ENCODE measurements around the gene CYP46A1. TPM values are rescaled to one million over a fixed set of nuclear protein-coding genes. Genes with fewer than 3 reads are reported as not detected.

The CYP46A1 gene
- total and polyA plus RNA-seq, 12 donors, result 0.67 to 5.9 (median 2.1) TPM

- no peak overlapping the region for H3K27ac ChIP-seq
- WGBS, 4 donors, result 59 to 62% (median 61%) methylated on average over 6 of the region's 6 CpGs
- intact Hi-C loops (cut with DNase I), result no loop called here
- no peaks in the 10 kb centered on the region for H3K36me3 ChIP-seq (replicated peaks in 1 of 2)
- peaks cover 0 to 3% (median 0%) of the 10 kb centered on the region in 3 donors for H3K9me3 ChIP-seq (replicated peaks in 1 of 3)
- no peak overlapping the region for H3K4me3 ChIP-seq
- peaks cover 0 to 7% of the 10 kb centered on the region in 2 donors for H3K4me1 ChIP-seq (replicated peaks in 1 of 2)
- H3K27me3 ChIP-seq, result no peaks in the 10 kb centered on the region
- peak in 5 of 7 donors; percentile 39 to 89 (median 72) for DNase-seq
- TF ChIP-seq CTCF (IDR thresholded peaks at IDR 0.05) (no peak), POLR2A (IDR thresholded peaks at IDR 0.05) (no peak)
These were observed 90.6 kb downstream of the CYP46A1 start for GRCh38 chr14:99774556-99775307.

- Histone ChIP-seq H3K36me3 (replicated peaks in 1 of 2) (no peaks in the 10 kb centered on the region), H3K27me3 (no peaks in the 10 kb centered on the region), H3K4me3 (no peak overlapping the region), H3K9me3 (replicated peaks in 1 of 3) (peaks cover 0 to 3% (median 0%) of the 10 kb centered on the region in 3 donors), H3K27ac (no peak overlapping the region), H3K4me1 (replicated peaks in 1 of 2) (peaks cover 0 to 7% of the 10 kb centered on the region in 2 donors)
- peak in 1 of 7 donors; percentile 47 for DNase-seq
- intact Hi-C loops (cut with DNase I), result no loop called here
- TF ChIP-seq CTCF (IDR thresholded peaks at IDR 0.05), result no peak
- no peak for TF ChIP-seq POLR2A (IDR thresholded peaks at IDR 0.05)
- WGBS, 4 donors, result 79 to 89% (median 86%) methylated on average over 9 of the region's 9 CpGs
These were observed 91.3 kb downstream of the CYP46A1 start for GRCh38 chr14:99775351-99775750.

Other genes starting within 250 kb of the CYP46A1 start
- gene SETD3, start 203.4 kb upstream of the CYP46A1 start, total RNA-seq, result 10 to 100 TPM; 34.6 to 58.6 (median 46.7) TPM
- gene SETD3, start 203.4 kb upstream of the CYP46A1 start, polyA plus RNA-seq, result 10 to 100 TPM; 23.1 to 56.8 (median 23.9) TPM
- gene CCNK, start 202.9 kb upstream of the CYP46A1 start, total RNA-seq, result 10 to 100 TPM in 8 of 9 donors, 1 to 10 TPM in 1; 9.9 to 39.5 (median 21.3) TPM
- gene CCNK, start 202.9 kb upstream of the CYP46A1 start, polyA plus RNA-seq, result 10 to 100 TPM; 12.2 to 44.3 (median 13.0) TPM
- 10 to 100 TPM in 8 of 9 donors, 1 to 10 TPM in 1; 4.2 to 59.0 (median 41.2) TPM for gene CCDC85C, start 80.1 kb upstream of the CYP46A1 start, total RNA-seq
- 10 to 100 TPM; 10.8 to 41.7 (median 23.4) TPM for gene CCDC85C, start 80.1 kb upstream of the CYP46A1 start, polyA plus RNA-seq
- gene HHIPL1, start 39.2 kb upstream of the CYP46A1 start, total RNA-seq, result 1 to 10 TPM in 8 of 9 donors, under 1 TPM in 1; 0.39 to 2.9 (median 1.6) TPM
- gene HHIPL1, start 39.2 kb upstream of the CYP46A1 start, polyA plus RNA-seq, result under 1 TPM; 0.20 to 0.64 (median 0.51) TPM
- 10 to 100 TPM; 10.3 to 59.5 (median 22.2) TPM for gene EML1, start 109.1 kb downstream of the CYP46A1 start, total RNA-seq
- 1 to 10 TPM; 5.5 to 8.1 (median 7.6) TPM for gene EML1, start 109.1 kb downstream of the CYP46A1 start, polyA plus RNA-seq